ENCODE measurements around the gene CST11. TPM values are rescaled to one million over a fixed set of nuclear protein-coding genes. Genes with fewer than 3 reads are reported as not detected.

Gene CST11
- total and polyA plus RNA-seq, 9 of the 15 experiments (the other 6 are each of a cell fraction or from before 2014, with no cell fraction given): not detected

GRCh38 chr20:23420943-23421931 is 31.4 kb downstream of the CST11 start, which contains the start of gene NAPB (continued):
- no peak for TF ChIP-seq HOXB6 (CRISPR knock-in tag; IDR thresholded peaks at IDR 0.05; ENCODE audit: borderline replicate concordance)
- TF ChIP-seq POLR2A (conservative IDR thresholded peaks at IDR 0.05): peak; percentile 79
- no peak for TF ChIP-seq ZNF212 (CRISPR knock-in tag; IDR thresholded peaks at IDR 0.05)
- no peak for TF ChIP-seq HNRNPK (IDR thresholded peaks at IDR 0.05; ENCODE audit: low read depth, low read length, poor library complexity, severe bottlenecking)
- TF ChIP-seq TAF1 (IDR thresholded peaks at IDR 0.05; ENCODE audit: control insufficient read depth, extremely low read depth, insufficient read depth, low read length, severe bottlenecking): peak; percentile 66
- no peak for TF ChIP-seq HNRNPLL (IDR thresholded peaks at IDR 0.05; ENCODE audit: low read depth, low read length, poor library complexity, severe bottlenecking)
- TF ChIP-seq RCOR1 (IDR thresholded peaks at IDR 0.05; ENCODE audit: borderline replicate concordance in 1 of 2, low read depth in 2 of 2, low read length in 2 of 2): no peak
- TF ChIP-seq CEBPZ (IDR thresholded peaks at IDR 0.05; ENCODE audit: borderline replicate concordance, low read depth, low read length): no peak
- TF ChIP-seq ZNF263 (CRISPR knock-in tag; IDR thresholded peaks at IDR 0.05; ENCODE audit: borderline replicate concordance): no peak
- no peak for TF ChIP-seq CBX1 (IDR thresholded peaks at IDR 0.05; ENCODE audit: low read depth)
- TF ChIP-seq ZNF384 (IDR thresholded peaks at IDR 0.05; ENCODE audit: low read depth, low read length): no peak
- TF ChIP-seq ZNF444 (CRISPR knock-in tag; IDR thresholded peaks at IDR 0.05): no peak
- TF ChIP-seq PATZ1 (CRISPR knock-in tag; IDR thresholded peaks at IDR 0.05; ENCODE audit: borderline replicate concordance): no peak
- TF ChIP-seq ZNF239 (CRISPR knock-in tag; IDR thresholded peaks at IDR 0.05): no peak
- no peak for TF ChIP-seq SMARCA4 (IDR thresholded peaks at IDR 0.05)
- TF ChIP-seq NBN (IDR thresholded peaks at IDR 0.05; ENCODE audit: low read depth): no peak
- TF ChIP-seq XRCC3 (IDR thresholded peaks at IDR 0.05): no peak
- TF ChIP-seq CHD1 (IDR thresholded peaks at IDR 0.05; ENCODE audit: low read length): peak; percentile 48
- TF ChIP-seq ZNF778 (CRISPR knock-in tag; IDR thresholded peaks at IDR 0.05): no peak
- TF ChIP-seq E2F6 (IDR thresholded peaks at IDR 0.05; ENCODE audit: borderline replicate concordance in 1 of 2, extremely low read depth in 1 of 2, insufficient read depth in 1 of 2, insufficient read length in 1 of 2, low read depth in 1 of 2, low read length in 1 of 2, poor library complexity in 1 of 2, severe bottlenecking in 1 of 2): no peak
- no peak for TF ChIP-seq NFYB (IDR thresholded peaks at IDR 0.05; ENCODE audit: extremely low read depth, insufficient read length)
